SK-N-SH (cell line): ENCODE results near the gene CSRNP2. TPM values are rescaled to one million over a fixed set of nuclear protein-coding genes. Genes with fewer than 3 reads are reported as not detected.

Experiments
- CTCF ChIA-PET: fragments of 300-600, 350-600 bp; formaldehyde crosslinking; extraction: SDS; loops from one replicate; lab custom pipeline; 2021; lab: Yijun Ruan, JAX
- POLR2A ChIA-PET: fragments of 350-600 bp; sonication (Branson Sonifier 250); formaldehyde crosslinking; extraction: SDS; loops from one replicate; lab custom pipeline; 2020; ENCODE audit warnings: antibody characterized with exemption, inconsistent platforms; lab: Yijun Ruan, JAX
- DNase-seq: peaks from one replicate; pipeline ENCODE4 v3.0.0; 2012
- H2AFZ ChIP-seq: fragments of 200-600 bp; sonication (generic); 2 replicates; pipeline ENCODE4 v1.8.1; 2016; ENCODE audit warnings: antibody characterized with exemption, mild to moderate bottlenecking, low read depth
- H3F3A ChIP-seq: fragments of 200-600 bp; sonication (generic); replicated peaks from 2 replicates; pipeline ENCODE3; 2016; ENCODE audit warnings: antibody characterized with exemption, mild to moderate bottlenecking; ENCODE audit not compliant: insufficient read depth
- H3K27ac ChIP-seq, 2 experiments: fragments of 200-500 bp in 1 of 2; fragments of 200-600 bp in 1 of 2; sonication (Bioruptor generic) in 1 of 2; sonication (generic), shearing (Covaris generic) in 1 of 2; 2 replicates each; pipeline versions ENCODE4 v1.5.1 to v1.6.1; 2014 to 2016; ENCODE audit warnings: low read depth in 2 of 2, inconsistent platforms in 1 of 2, low read length in 1 of 2, mild to moderate bottlenecking in 1 of 2, mixed read lengths in 1 of 2
- H3K27me3 ChIP-seq: fragments of 200-600 bp; sonication (generic), shearing (Covaris generic); 2 replicates; pipeline ENCODE4 v1.6.1; 2016; ENCODE audit warnings: mixed run types; ENCODE audit not compliant: insufficient read depth
- H3K36me3 ChIP-seq, 2 experiments: fragments of 200-500 bp in 1 of 2; fragments of 200-600 bp in 1 of 2; sonication (Bioruptor generic) in 1 of 2; sonication (generic) in 1 of 2; replicated peaks in 1 of 2; 2 replicates each; pipeline versions ENCODE3 to v1.5.1; 2014 to 2016; ENCODE audit warnings: low read length in 1 of 2, mild to moderate bottlenecking in 1 of 2; ENCODE audit not compliant: insufficient read depth in 2 of 2, control insufficient read depth in 1 of 2
- H3K4me1 ChIP-seq, 2 experiments: fragments of 200-500 bp in 1 of 2; fragments of 200-600 bp in 1 of 2; sonication (Bioruptor generic) in 1 of 2; sonication (generic), shearing (Covaris generic) in 1 of 2; 2 replicates each; pipeline versions ENCODE4 v1.5.1 to v1.6.1; 2014 to 2016; ENCODE audit warnings: low read depth in 1 of 2, low read length in 1 of 2, mixed run types in 1 of 2; ENCODE audit not compliant: insufficient read depth in 2 of 2, control insufficient read depth in 1 of 2
- H3K4me2 ChIP-seq: fragments of 200-600 bp; sonication (generic), shearing (Covaris generic); 2 replicates; pipeline ENCODE4 v1.6.1; 2017; ENCODE audit warnings: mixed run types
- H3K4me3 ChIP-seq, 2 experiments: fragments of 200-500 bp in 1 of 2; fragments of 200-600 bp in 1 of 2; sonication (Bioruptor generic) in 1 of 2; sonication (generic), shearing (Covaris generic) in 1 of 2; 2 replicates each; pipeline versions ENCODE4 v1.5.1 to v1.8.1; 2014 to 2016; ENCODE audit warnings: low read depth in 2 of 2, inconsistent platforms in 1 of 2, low read length in 1 of 2, mild to moderate bottlenecking in 1 of 2, mixed read lengths in 1 of 2, moderate library complexity in 1 of 2
- H3K79me2 ChIP-seq: fragments of 200-600 bp; sonication (generic); 2 replicates; pipeline ENCODE4 v1.8.1; 2017; ENCODE audit warnings: mild to moderate bottlenecking; ENCODE audit not compliant: insufficient read depth
- H3K9ac ChIP-seq: fragments of 200-600 bp; sonication (generic); 2 replicates; pipeline ENCODE4 v1.6.1; 2017; ENCODE audit warnings: mixed run types
- H3K9me2 ChIP-seq: fragments of 200-600 bp; sonication (generic); 2 replicates; pipeline ENCODE4 v1.6.1; 2017; ENCODE audit warnings: mixed run types
- H3K9me3 ChIP-seq: fragments of 200-600 bp; sonication (generic); 2 replicates; pipeline ENCODE4 v1.6.1; 2017; ENCODE audit warnings: mixed run types, mild to moderate bottlenecking, moderate library complexity
- H4K20me1 ChIP-seq: fragments of 200-600 bp; sonication (generic); 2 replicates; pipeline ENCODE4 v1.6.1; 2017; ENCODE audit warnings: mild to moderate bottlenecking, mixed run types; ENCODE audit not compliant: insufficient read depth
- FOXJ3 ChIP-seq: sonication (generic); formaldehyde crosslinking; IDR thresholded peaks from 2 replicates; pipeline ENCODE4 v1.5.1; 2020; ENCODE audit warnings: mild to moderate bottlenecking, missing genetic modification reagents
- GATA2 ChIP-seq: sonication (generic); formaldehyde crosslinking; IDR thresholded peaks from 2 replicates; pipeline ENCODE4 v1.5.0; 2020; ENCODE audit warnings: mild to moderate bottlenecking, missing genetic modification reagents
- NRF1 ChIP-seq: IDR thresholded peaks from 2 replicates; pipeline ENCODE4 v1.6.1; 2012; ENCODE audit warnings: low read depth, mild to moderate bottlenecking, low read length
- RAD21 ChIP-seq: IDR thresholded peaks from 2 replicates; pipeline ENCODE4 v1.6.1; 2012; ENCODE audit warnings: mild to moderate bottlenecking, low read length
- RFX5 ChIP-seq: IDR thresholded peaks from 2 replicates; pipeline ENCODE4 v1.6.1; 2012; ENCODE audit warnings: mild to moderate bottlenecking, improper control_type of control experiment, low read length
- SMC3 ChIP-seq: IDR thresholded peaks from 2 replicates; pipeline ENCODE4 v1.6.1; 2012; ENCODE audit warnings: low read depth, low read length, improper control_type of control experiment
- TEAD4 ChIP-seq: IDR thresholded peaks from 2 replicates; pipeline ENCODE4 v1.4.0; 2012; ENCODE audit warnings: mild to moderate bottlenecking, borderline replicate concordance; ENCODE audit not compliant: insufficient read depth
- WGBS: methylation state at CpG from one replicate; pipeline ENCODE4 v1.1.6; 2017; ENCODE audit warnings: low lambda C conversion rate; 5-methylcytosine and 5-hydroxymethylcytosine counted together
- polyA plus RNA-seq, 3 experiments: library from polyadenylated mRNA; depleted of rRNA; stranded (reverse); fragments of >200 nt; gene quantifications; 2 replicates each; pipeline ENCODE4 v1.2.3, GENCODE V29; 2012
- TF ChIP-seq, protein P1 (sequence below): IDR thresholded peaks from 2 replicates; pipeline ENCODE4 v1.6.1; 2012; ENCODE audit warnings: mild to moderate bottlenecking, low read depth, low read length, moderate library complexity
- TF ChIP-seq, protein P2 (sequence below): fragments of 200-600 bp; sonication (generic); IDR thresholded peaks from 2 replicates; pipeline ENCODE4 v1.6.1; 2017; ENCODE audit warnings: antibody characterized with exemption, mild to moderate bottlenecking, moderate library complexity
- TF ChIP-seq, protein P3 (sequence below): IDR thresholded peaks from 2 replicates; pipeline ENCODE4 v1.4.0; 2012; ENCODE audit warnings: low read depth, borderline replicate concordance

CSRNP2 gene
- polyA plus RNA-seq, 1 of the 3 experiments (the other 2 are of a cell fraction), result 18.7 TPM

DNA sequence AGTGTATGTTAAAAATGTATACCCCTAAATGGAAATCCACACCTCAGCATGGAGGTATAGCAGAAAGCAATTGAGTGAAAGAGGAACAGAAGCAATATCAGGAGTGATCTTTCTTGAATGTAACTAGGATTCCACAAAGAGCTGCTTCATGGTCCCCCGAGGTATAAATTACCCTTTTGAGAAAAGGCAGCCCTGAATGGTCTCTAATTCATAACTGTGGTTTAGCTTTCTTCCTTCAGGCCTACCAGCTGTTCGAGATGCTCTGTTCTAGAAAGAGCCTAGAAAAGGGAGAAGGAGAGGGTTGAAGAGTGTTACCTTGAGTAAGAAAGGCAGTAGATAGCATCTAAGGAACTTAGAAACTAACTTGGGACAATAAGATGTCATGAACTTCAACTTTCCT is 42.9 kb upstream of the CSRNP2 start:
- TF ChIP-seq NRF1, result no peak
- TF ChIP-seq, protein P1, sequence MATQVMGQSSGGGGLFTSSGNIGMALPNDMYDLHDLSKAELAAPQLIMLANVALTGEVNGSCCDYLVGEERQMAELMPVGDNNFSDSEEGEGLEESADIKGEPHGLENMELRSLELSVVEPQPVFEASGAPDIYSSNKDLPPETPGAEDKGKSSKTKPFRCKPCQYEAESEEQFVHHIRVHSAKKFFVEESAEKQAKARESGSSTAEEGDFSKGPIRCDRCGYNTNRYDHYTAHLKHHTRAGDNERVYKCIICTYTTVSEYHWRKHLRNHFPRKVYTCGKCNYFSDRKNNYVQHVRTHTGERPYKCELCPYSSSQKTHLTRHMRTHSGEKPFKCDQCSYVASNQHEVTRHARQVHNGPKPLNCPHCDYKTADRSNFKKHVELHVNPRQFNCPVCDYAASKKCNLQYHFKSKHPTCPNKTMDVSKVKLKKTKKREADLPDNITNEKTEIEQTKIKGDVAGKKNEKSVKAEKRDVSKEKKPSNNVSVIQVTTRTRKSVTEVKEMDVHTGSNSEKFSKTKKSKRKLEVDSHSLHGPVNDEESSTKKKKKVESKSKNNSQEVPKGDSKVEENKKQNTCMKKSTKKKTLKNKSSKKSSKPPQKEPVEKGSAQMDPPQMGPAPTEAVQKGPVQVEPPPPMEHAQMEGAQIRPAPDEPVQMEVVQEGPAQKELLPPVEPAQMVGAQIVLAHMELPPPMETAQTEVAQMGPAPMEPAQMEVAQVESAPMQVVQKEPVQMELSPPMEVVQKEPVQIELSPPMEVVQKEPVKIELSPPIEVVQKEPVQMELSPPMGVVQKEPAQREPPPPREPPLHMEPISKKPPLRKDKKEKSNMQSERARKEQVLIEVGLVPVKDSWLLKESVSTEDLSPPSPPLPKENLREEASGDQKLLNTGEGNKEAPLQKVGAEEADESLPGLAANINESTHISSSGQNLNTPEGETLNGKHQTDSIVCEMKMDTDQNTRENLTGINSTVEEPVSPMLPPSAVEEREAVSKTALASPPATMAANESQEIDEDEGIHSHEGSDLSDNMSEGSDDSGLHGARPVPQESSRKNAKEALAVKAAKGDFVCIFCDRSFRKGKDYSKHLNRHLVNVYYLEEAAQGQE, result no peak
- TF ChIP-seq SMC3, result no peak
- no peak for TF ChIP-seq FOXJ3
- no peak for TF ChIP-seq TEAD4
- no peak for TF ChIP-seq GATA2 (CRISPR knock-in tag)
- TF ChIP-seq, protein P2, sequence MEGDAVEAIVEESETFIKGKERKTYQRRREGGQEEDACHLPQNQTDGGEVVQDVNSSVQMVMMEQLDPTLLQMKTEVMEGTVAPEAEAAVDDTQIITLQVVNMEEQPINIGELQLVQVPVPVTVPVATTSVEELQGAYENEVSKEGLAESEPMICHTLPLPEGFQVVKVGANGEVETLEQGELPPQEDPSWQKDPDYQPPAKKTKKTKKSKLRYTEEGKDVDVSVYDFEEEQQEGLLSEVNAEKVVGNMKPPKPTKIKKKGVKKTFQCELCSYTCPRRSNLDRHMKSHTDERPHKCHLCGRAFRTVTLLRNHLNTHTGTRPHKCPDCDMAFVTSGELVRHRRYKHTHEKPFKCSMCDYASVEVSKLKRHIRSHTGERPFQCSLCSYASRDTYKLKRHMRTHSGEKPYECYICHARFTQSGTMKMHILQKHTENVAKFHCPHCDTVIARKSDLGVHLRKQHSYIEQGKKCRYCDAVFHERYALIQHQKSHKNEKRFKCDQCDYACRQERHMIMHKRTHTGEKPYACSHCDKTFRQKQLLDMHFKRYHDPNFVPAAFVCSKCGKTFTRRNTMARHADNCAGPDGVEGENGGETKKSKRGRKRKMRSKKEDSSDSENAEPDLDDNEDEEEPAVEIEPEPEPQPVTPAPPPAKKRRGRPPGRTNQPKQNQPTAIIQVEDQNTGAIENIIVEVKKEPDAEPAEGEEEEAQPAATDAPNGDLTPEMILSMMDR, result no peak
- no peak for TF ChIP-seq RAD21
- no peak for TF ChIP-seq RFX5
- TF ChIP-seq, protein P3, sequence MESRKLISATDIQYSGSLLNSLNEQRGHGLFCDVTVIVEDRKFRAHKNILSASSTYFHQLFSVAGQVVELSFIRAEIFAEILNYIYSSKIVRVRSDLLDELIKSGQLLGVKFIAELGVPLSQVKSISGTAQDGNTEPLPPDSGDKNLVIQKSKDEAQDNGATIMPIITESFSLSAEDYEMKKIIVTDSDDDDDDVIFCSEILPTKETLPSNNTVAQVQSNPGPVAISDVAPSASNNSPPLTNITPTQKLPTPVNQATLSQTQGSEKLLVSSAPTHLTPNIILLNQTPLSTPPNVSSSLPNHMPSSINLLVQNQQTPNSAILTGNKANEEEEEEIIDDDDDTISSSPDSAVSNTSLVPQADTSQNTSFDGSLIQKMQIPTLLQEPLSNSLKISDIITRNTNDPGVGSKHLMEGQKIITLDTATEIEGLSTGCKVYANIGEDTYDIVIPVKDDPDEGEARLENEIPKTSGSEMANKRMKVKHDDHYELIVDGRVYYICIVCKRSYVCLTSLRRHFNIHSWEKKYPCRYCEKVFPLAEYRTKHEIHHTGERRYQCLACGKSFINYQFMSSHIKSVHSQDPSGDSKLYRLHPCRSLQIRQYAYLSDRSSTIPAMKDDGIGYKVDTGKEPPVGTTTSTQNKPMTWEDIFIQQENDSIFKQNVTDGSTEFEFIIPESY, result no peak
- H3K9ac ChIP-seq, result no peak overlapping the region

More for the DNA sequence above, 42.9 kb upstream of the CSRNP2 start:
- Histone ChIP-seq H3F3A (peaks cover 10% of the 10 kb centered on the region), H3K4me1 (peaks cover 0 to 9% of the 10 kb centered on the region in 2 experiments; a peak in 2 of 4 replicates), H3K36me3 (peaks cover 3 to 6% of the 10 kb centered on the region in 2 experiments), H3K27ac (no peak overlapping the region), H3K4me2 (no peak overlapping the region), H3K9me3 (no peaks in the 10 kb centered on the region), H2AFZ (no peak overlapping the region), H3K9me2 (no peaks in the 10 kb centered on the region), H4K20me1 (peaks cover 4% of the 10 kb centered on the region; the same call in 1 of the 2 replicates), H3K4me3 (no peak overlapping the region), H3K27me3 (no peaks in the 10 kb centered on the region), H3K79me2 (peaks cover 25% of the 10 kb centered on the region)
- WGBS, result 88% methylated on average over 2 of the region's 2 CpGs
- POLR2A ChIA-PET, result no interaction called here
- CTCF ChIA-PET, result interaction anchor here (1.0 kb wide), 1 partner anchor 15 kb away, joined by 3 read pairs; no protein-coding TSS in a partner anchor
- DNase-seq, result no peak
